ENCODE results near the gene ZBTB20.

ZBTB20 gene

GRCh38 chr3:114392831-114393230, 754.3 kb downstream of the ZBTB20 start:
- DNase-seq = no peak

GRCh38 chr3:114389156-114389555, 757.9 kb downstream of the ZBTB20 start:
- no peak for DNase-seq

GRCh38 chr3:114384558-114384903, 762.6 kb downstream of the ZBTB20 start:
- no peak for DNase-seq

- DNase-seq = peak; percentile 73
Measured at GRCh38 chr3:114383875-114384557, 763.1 kb downstream of the ZBTB20 start.

GRCh38 chr3:114380233-114380651, 766.8 kb downstream of the ZBTB20 start:
- DNase-seq = no peak

GRCh38 chr3:114379266-114379665, 767.8 kb downstream of the ZBTB20 start:
- no peak for DNase-seq

- no peak for DNase-seq
Measured at GRCh38 chr3:114378760-114379159, 768.3 kb downstream of the ZBTB20 start.

- no peak for DNase-seq
Measured at GRCh38 chr3:114377426-114377825, 769.7 kb downstream of the ZBTB20 start.

- DNase-seq = no peak
Measured at GRCh38 chr3:114376516-114377185, 770.4 kb downstream of the ZBTB20 start.

- no peak for DNase-seq
Measured at GRCh38 chr3:114375608-114376421, 771.3 kb downstream of the ZBTB20 start.

- DNase-seq = no peak
Measured at GRCh38 chr3:114374433-114374990, 772.6 kb downstream of the ZBTB20 start.

GRCh38 chr3:114370537-114371174, 776.4 kb downstream of the ZBTB20 start:
- no peak for DNase-seq

GRCh38 chr3:114365909-114366308, 781.2 kb downstream of the ZBTB20 start:
- DNase-seq = no peak

- DNase-seq = no peak
Measured at GRCh38 chr3:114364806-114365654, 782.1 kb downstream of the ZBTB20 start.

- DNase-seq = no peak
Measured at GRCh38 chr3:114363554-114364202, 783.4 kb downstream of the ZBTB20 start.

GRCh38 chr3:114362815-114363214, 784.3 kb downstream of the ZBTB20 start:
- DNase-seq = no peak

- DNase-seq = no peak
Measured at GRCh38 chr3:114361391-114361790, 785.7 kb downstream of the ZBTB20 start.

GRCh38 chr3:114356525-114356924, 790.6 kb downstream of the ZBTB20 start:
- no peak for DNase-seq

GRCh38 chr3:114356066-114356465, 791.0 kb downstream of the ZBTB20 start:
- DNase-seq = no peak

GRCh38 chr3:114355653-114356052, 791.4 kb downstream of the ZBTB20 start:
- DNase-seq = no peak

GRCh38 chr3:114351822-114352145, 795.3 kb downstream of the ZBTB20 start:
- no peak for DNase-seq

All from stimulated activated CD4-positive, alpha-beta T cell treated with anti-CD3 and anti-CD28 coated beads, Interleukin-1b, Interleukin-23, amount 100 ng/mL, for 48 hours (primary cell).